ENCODE measurements around the gene TSPAN9. TPM values are rescaled to one million over a fixed set of nuclear protein-coding genes. Genes with fewer than 3 reads are reported as not detected.

Gene TSPAN9
- total RNA-seq, 1 donor from 2014 or later = 23.8 TPM

- DNase-seq (ENCODE audit: low read depth, low spot score) = no peak
- H3K4me1 Mint-ChIP-seq = no peaks in the 10 kb centered on the region
- no peak overlapping the region for H3K27ac Mint-ChIP-seq (ENCODE audit: unreplicated experiment)
- no peak for TF ChIP-seq CTCF (conservative IDR thresholded peaks at IDR 0.05)
- no peak overlapping the region for H3K4me3 Mint-ChIP-seq
- no peaks in the 10 kb centered on the region for H3K27me3 Mint-ChIP-seq (ENCODE audit: low read depth)
- no peaks in the 10 kb centered on the region for H3K9me3 Mint-ChIP-seq
- no peaks in the 10 kb centered on the region for H3K36me3 Mint-ChIP-seq (ENCODE audit: low read depth)
These were observed 214.8 kb downstream of the TSPAN9 start for GRCh38 chr12:3291939-3292338.

- H3K36me3 Mint-ChIP-seq (ENCODE audit: low read depth) = no peaks in the 10 kb centered on the region
- no peaks in the 10 kb centered on the region for H3K27me3 Mint-ChIP-seq (ENCODE audit: low read depth)
- peak overlapping the region; percentile 75 for H3K27ac Mint-ChIP-seq (ENCODE audit: unreplicated experiment)
- no peak overlapping the region for H3K4me3 Mint-ChIP-seq
- no peaks in the 10 kb centered on the region for H3K9me3 Mint-ChIP-seq
- no peak for DNase-seq (ENCODE audit: low read depth, low spot score)
- no peak for TF ChIP-seq CTCF (conservative IDR thresholded peaks at IDR 0.05)
- no peaks in the 10 kb centered on the region for H3K4me1 Mint-ChIP-seq
These were observed 215.7 kb downstream of the TSPAN9 start for GRCh38 chr12:3292677-3293412.

- peaks cover 2% of the 10 kb centered on the region for H3K27me3 Mint-ChIP-seq (ENCODE audit: low read depth)
- H3K4me1 Mint-ChIP-seq = no peaks in the 10 kb centered on the region
- no peaks in the 10 kb centered on the region for H3K9me3 Mint-ChIP-seq
These were observed 216.4 kb downstream of the TSPAN9 start for GRCh38 chr12:3293446-3294161.

GRCh38 chr12:3294481-3294911 lies 217.3 kb downstream of the TSPAN9 start:
- Mint-ChIP-seq H3K4me1 (no peaks in the 10 kb centered on the region), H3K27ac (ENCODE audit: unreplicated experiment) (no peak overlapping the region), H3K27me3 (ENCODE audit: low read depth) (peaks cover 9% of the 10 kb centered on the region), H3K36me3 (ENCODE audit: low read depth) (no peaks in the 10 kb centered on the region), H3K4me3 (no peak overlapping the region), H3K9me3 (no peaks in the 10 kb centered on the region)
- no peak for DNase-seq (ENCODE audit: low read depth, low spot score)
- no peak for TF ChIP-seq CTCF (conservative IDR thresholded peaks at IDR 0.05)

More at GRCh38 chr12:3293446-3294161, 216.4 kb downstream of the TSPAN9 start:
- H3K4me3 Mint-ChIP-seq = no peak overlapping the region
- TF ChIP-seq CTCF (conservative IDR thresholded peaks at IDR 0.05) = no peak
- no peak overlapping the region for H3K27ac Mint-ChIP-seq (ENCODE audit: unreplicated experiment)
- no peaks in the 10 kb centered on the region for H3K36me3 Mint-ChIP-seq (ENCODE audit: low read depth)
- DNase-seq (ENCODE audit: low read depth, low spot score) = no peak

GRCh38 chr12:3295225-3295624 lies 218.0 kb downstream of the TSPAN9 start:
- Mint-ChIP-seq H3K27me3 (ENCODE audit: low read depth) (peaks cover 15% of the 10 kb centered on the region), H3K36me3 (ENCODE audit: low read depth) (no peaks in the 10 kb centered on the region), H3K27ac (ENCODE audit: unreplicated experiment) (no peak overlapping the region), H3K4me3 (no peak overlapping the region), H3K9me3 (no peaks in the 10 kb centered on the region), H3K4me1 (peaks cover 6% of the 10 kb centered on the region)
- no peak for TF ChIP-seq CTCF (conservative IDR thresholded peaks at IDR 0.05)
- no peak for DNase-seq (ENCODE audit: low read depth, low spot score)

Measured in neural crest cell (in vitro differentiated cells).